HepG2 (cell line): ENCODE results near the gene GLTPD2. TPM values are rescaled to one million over a fixed set of nuclear protein-coding genes. Genes with fewer than 3 reads are reported as not detected.

ENCODE experiments used
- ARNT2 ChIP-seq: sonication (generic); formaldehyde crosslinking; IDR thresholded peaks from 2 replicates; pipeline ENCODE4 v1.8.0; 2022; ENCODE audit warnings: mild to moderate bottlenecking, low read depth, missing genetic modification reagents, moderate library complexity
- CBX2 ChIP-seq, 2 experiments: fragments of 200-600 bp in 1 of 2; sonication (generic); formaldehyde crosslinking in 1 of 2; IDR thresholded peaks; 2 replicates each; pipeline versions ENCODE4 v1.7.0 to v1.8.1; 2018 to 2022; ENCODE audit warnings: low read depth in 2 of 2, low read length in 1 of 2, mild to moderate bottlenecking in 1 of 2, missing genetic modification reagents in 1 of 2
- CEBPG ChIP-seq: IDR thresholded peaks from 2 replicates; pipeline ENCODE4 v1.6.1; 2016
- HCFC1 ChIP-seq: fragments of 150-350 bp; IDR thresholded peaks from 2 replicates; pipeline ENCODE4 v1.6.1; 2014; ENCODE audit warnings: low read depth, low read length
- HOXA7 ChIP-seq: sonication (generic); formaldehyde crosslinking; IDR thresholded peaks from 2 replicates; pipeline ENCODE4 v1.8.1; 2022; ENCODE audit warnings: mild to moderate bottlenecking, missing genetic modification reagents, moderate library complexity
- IRX3 ChIP-seq: sonication (generic); formaldehyde crosslinking; IDR thresholded peaks from 2 replicates; pipeline ENCODE4 v1.8.1; 2023; ENCODE audit warnings: mild to moderate bottlenecking, low read depth, missing genetic modification reagents, borderline replicate concordance
- MED13 ChIP-seq: sonication (generic); formaldehyde crosslinking; IDR thresholded peaks from 2 replicates; pipeline ENCODE4 v1.5.0; 2020; ENCODE audit warnings: missing genetic modification reagents
- MZF1 ChIP-seq: sonication (generic); formaldehyde crosslinking; IDR thresholded peaks from 2 replicates; pipeline ENCODE4 v1.8.1; 2023; ENCODE audit warnings: mild to moderate bottlenecking, missing genetic modification reagents, borderline replicate concordance
- RFX5 ChIP-seq: IDR thresholded peaks from 2 replicates; pipeline ENCODE4 v1.6.1; 2011; ENCODE audit warnings: low read depth, low read length, improper control_type of control experiment
- RNF2 ChIP-seq: fragments of 450-650 bp; conservative IDR thresholded peaks from 2 replicates; pipeline ENCODE4 v1.6.1; 2016; ENCODE audit warnings: low read depth
- SCMH1 ChIP-seq: sonication (generic); formaldehyde crosslinking; IDR thresholded peaks from 2 replicates; pipeline ENCODE4 v1.9.0; 2021; ENCODE audit warnings: missing genetic modification reagents, mild to moderate bottlenecking, borderline replicate concordance
- SNAI1 ChIP-seq: sonication (generic); formaldehyde crosslinking; IDR thresholded peaks from 2 replicates; pipeline ENCODE4 v1.5.0; 2020; ENCODE audit warnings: mild to moderate bottlenecking, missing genetic modification reagents, borderline replicate concordance
- STAT5B ChIP-seq: sonication (generic); formaldehyde crosslinking; IDR thresholded peaks from 2 replicates; pipeline ENCODE4 v1.4.0; 2020; ENCODE audit warnings: missing genetic modification reagents
- YY1 ChIP-seq: IDR thresholded peaks from 2 replicates; pipeline ENCODE4 v1.6.1; 2011; ENCODE audit warnings: low read length, low read depth, moderate library complexity, mild to moderate bottlenecking; ENCODE audit not compliant: insufficient read depth, insufficient replicate concordance
- ZC3H4 ChIP-seq: sonication (generic); formaldehyde crosslinking; IDR thresholded peaks from 2 replicates; pipeline ENCODE4 v1.4.0; 2020; ENCODE audit warnings: missing genetic modification reagents, borderline replicate concordance
- ZNF10 ChIP-seq: sonication (generic); formaldehyde crosslinking; IDR thresholded peaks from 2 replicates; pipeline ENCODE4 v1.4.0; 2020; ENCODE audit warnings: mild to moderate bottlenecking, low read depth, missing genetic modification reagents, borderline replicate concordance
- ZNF230 ChIP-seq: sonication (generic); formaldehyde crosslinking; IDR thresholded peaks from 2 replicates; pipeline ENCODE4 v1.4.0; 2020; ENCODE audit warnings: mild to moderate bottlenecking, missing genetic modification reagents
- ZNF30 ChIP-seq: sonication (generic); formaldehyde crosslinking; IDR thresholded peaks from 2 replicates; pipeline ENCODE4 v1.5.0; 2020; ENCODE audit warnings: mild to moderate bottlenecking, missing genetic modification reagents
- ZNF747 ChIP-seq: sonication (generic); formaldehyde crosslinking; IDR thresholded peaks from 2 replicates; pipeline ENCODE4 v1.8.1; 2023; ENCODE audit warnings: missing genetic modification reagents, mild to moderate bottlenecking, borderline replicate concordance
- ZSCAN29 ChIP-seq: sonication (generic); formaldehyde crosslinking; conservative IDR thresholded peaks from 2 replicates; pipeline ENCODE4 v1.4.0; 2020; ENCODE audit warnings: mild to moderate bottlenecking, missing genetic modification reagents
- polyA plus RNA-seq, 8 experiments: library from polyadenylated mRNA; depleted of rRNA in 3 of 8; stranded (reverse) in 7 of 8; unstranded in 1 of 8; fragments of >200 nt; fragmentation: Illumina TruSeq in 4 of 8; extraction: Trizol in 4 of 8; gene quantifications; 2 replicates each; pipeline versions ENCODE4 v1.2.1 to v1.2.3, GENCODE V29; 2011 to 2016; ENCODE audit warnings: low read depth in 4 of 8, missing spikeins in 1 of 8, mixed read lengths in 1 of 8; ENCODE audit not compliant: insufficient read depth in 1 of 8
- total RNA-seq, 5 experiments: library from RNA; depleted of rRNA; stranded (reverse); fragments of >200 nt; fragmentation: Illumina TruSeq; extraction: Trizol; gene quantifications; 2 replicates each; pipeline ENCODE4 v1.2.3, GENCODE V29; 2016; ENCODE audit warnings: low read depth in 1 of 5
- TF ChIP-seq, protein P1 (sequence below): sonication (generic); formaldehyde crosslinking; IDR thresholded peaks from 2 replicates; pipeline ENCODE4 v1.5.1; 2020; ENCODE audit warnings: mild to moderate bottlenecking, missing genetic modification reagents, moderate library complexity
- TF ChIP-seq, protein P2 (sequence below): sonication (generic); formaldehyde crosslinking; IDR thresholded peaks from 2 replicates; pipeline ENCODE4 v1.5.1; 2020; ENCODE audit warnings: missing genetic modification reagents, mild to moderate bottlenecking, borderline replicate concordance

Gene GLTPD2
- total and polyA plus RNA-seq, 2 of the 13 experiments (the other 11 are each of a cell fraction or from before 2014, with no cell fraction given): 7.5 to 12.9 TPM

DNA sequence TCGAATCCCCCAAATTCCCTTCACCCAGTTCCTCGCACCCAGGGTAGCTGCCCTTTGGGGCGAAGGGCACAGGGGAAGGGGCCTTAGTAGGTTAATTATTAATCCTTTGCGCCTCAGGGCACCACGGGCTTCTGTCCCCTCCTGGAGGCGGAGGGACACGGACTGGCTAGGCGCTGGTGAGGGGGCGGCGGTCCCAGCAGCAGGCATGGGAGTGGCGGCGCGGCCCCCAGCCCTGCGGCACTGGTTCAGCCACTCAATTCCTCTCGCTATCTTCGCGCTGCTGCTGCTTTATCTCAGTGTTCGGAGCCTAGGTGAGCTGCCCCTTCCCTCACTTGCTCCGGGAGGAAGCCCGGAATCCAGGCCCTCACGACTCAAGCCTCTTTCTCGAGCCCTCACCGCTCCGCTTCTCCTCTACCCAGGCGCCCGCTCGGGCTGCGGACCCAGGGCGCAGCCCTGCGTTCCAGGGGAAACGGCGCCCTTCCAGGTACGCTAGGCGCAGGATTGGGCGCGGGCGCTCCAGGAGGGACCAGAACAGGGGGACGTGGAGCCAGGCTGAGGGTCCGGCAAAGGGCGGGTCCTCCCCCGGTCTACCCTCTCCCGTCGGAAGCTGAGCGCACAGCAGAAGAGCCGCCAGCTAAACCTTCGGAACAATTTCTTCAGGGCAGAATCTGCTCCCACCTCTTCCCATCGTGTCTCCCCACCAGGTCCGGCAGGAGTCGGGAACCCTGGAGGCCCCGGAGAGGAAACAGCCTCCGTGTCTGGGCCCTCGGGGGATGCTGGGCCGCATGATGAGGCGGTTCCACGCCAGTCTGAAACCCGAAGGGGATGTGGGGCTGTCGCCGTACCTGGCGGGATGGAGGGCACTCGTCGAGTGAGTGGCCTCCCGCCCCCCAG, at the start of gene GLTPD2 (continued):
- TF ChIP-seq SCMH1 (no peak), CBX2 (IDR thresholded peaks at IDR 0.05; ENCODE audit: low read depth, low read length) (no peak), CBX2 (CRISPR knock-in tag; IDR thresholded peaks at IDR 0.05; ENCODE audit: low read depth) (no peak), ZC3H4 (CRISPR knock-in tag) (no peak), MED13 (CRISPR knock-in tag) (no peak), RFX5 (no peak), HCFC1 (no peak), ZSCAN29 (CRISPR knock-in tag) (no peak), ZNF30 (CRISPR knock-in tag) (no peak), ZNF10 (no peak), ZNF747 (CRISPR knock-in tag) (no peak), CEBPG (CRISPR knock-in tag) (no peak; the same call in 1 of the 2 replicates), ZNF230 (CRISPR knock-in tag) (peak; percentile 29; the same call in 1 of the 2 replicates), IRX3 (CRISPR knock-in tag) (no peak), YY1 (peak; percentile 68), HOXA7 (CRISPR knock-in tag) (no peak), ARNT2 (CRISPR knock-in tag) (no peak; the same call in 1 of the 2 replicates), STAT5B (CRISPR knock-in tag) (no peak), MZF1 (CRISPR knock-in tag) (peak; percentile 36; the same call in 1 of the 2 replicates), SNAI1 (CRISPR knock-in tag) (no peak), RNF2 (no peak)
- TF ChIP-seq, protein P1, sequence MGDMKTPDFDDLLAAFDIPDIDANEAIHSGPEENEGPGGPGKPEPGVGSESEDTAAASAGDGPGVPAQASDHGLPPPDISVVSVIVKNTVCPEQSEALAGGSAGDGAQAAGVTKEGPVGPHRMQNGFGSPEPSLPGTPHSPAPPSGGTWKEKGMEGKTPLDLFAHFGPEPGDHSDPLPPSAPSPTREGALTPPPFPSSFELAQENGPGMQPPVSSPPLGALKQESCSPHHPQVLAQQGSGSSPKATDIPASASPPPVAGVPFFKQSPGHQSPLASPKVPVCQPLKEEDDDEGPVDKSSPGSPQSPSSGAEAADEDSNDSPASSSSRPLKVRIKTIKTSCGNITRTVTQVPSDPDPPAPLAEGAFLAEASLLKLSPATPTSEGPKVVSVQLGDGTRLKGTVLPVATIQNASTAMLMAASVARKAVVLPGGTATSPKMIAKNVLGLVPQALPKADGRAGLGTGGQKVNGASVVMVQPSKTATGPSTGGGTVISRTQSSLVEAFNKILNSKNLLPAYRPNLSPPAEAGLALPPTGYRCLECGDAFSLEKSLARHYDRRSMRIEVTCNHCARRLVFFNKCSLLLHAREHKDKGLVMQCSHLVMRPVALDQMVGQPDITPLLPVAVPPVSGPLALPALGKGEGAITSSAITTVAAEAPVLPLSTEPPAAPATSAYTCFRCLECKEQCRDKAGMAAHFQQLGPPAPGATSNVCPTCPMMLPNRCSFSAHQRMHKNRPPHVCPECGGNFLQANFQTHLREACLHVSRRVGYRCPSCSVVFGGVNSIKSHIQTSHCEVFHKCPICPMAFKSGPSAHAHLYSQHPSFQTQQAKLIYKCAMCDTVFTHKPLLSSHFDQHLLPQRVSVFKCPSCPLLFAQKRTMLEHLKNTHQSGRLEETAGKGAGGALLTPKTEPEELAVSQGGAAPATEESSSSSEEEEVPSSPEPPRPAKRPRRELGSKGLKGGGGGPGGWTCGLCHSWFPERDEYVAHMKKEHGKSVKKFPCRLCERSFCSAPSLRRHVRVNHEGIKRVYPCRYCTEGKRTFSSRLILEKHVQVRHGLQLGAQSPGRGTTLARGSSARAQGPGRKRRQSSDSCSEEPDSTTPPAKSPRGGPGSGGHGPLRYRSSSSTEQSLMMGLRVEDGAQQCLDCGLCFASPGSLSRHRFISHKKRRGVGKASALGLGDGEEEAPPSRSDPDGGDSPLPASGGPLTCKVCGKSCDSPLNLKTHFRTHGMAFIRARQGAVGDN: peak; percentile 73
- TF ChIP-seq, protein P2, sequence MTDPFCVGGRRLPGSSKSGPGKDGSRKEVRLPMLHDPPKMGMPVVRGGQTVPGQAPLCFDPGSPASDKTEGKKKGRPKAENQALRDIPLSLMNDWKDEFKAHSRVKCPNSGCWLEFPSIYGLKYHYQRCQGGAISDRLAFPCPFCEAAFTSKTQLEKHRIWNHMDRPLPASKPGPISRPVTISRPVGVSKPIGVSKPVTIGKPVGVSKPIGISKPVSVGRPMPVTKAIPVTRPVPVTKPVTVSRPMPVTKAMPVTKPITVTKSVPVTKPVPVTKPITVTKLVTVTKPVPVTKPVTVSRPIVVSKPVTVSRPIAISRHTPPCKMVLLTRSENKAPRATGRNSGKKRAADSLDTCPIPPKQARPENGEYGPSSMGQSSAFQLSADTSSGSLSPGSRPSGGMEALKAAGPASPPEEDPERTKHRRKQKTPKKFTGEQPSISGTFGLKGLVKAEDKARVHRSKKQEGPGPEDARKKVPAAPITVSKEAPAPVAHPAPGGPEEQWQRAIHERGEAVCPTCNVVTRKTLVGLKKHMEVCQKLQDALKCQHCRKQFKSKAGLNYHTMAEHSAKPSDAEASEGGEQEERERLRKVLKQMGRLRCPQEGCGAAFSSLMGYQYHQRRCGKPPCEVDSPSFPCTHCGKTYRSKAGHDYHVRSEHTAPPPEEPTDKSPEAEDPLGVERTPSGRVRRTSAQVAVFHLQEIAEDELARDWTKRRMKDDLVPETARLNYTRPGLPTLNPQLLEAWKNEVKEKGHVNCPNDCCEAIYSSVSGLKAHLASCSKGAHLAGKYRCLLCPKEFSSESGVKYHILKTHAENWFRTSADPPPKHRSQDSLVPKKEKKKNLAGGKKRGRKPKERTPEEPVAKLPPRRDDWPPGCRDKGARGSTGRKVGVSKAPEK (CRISPR knock-in tag): 0 out of 2 replicates have a peak, but pooled peaks have one; percentile 34
